H1 (cell line): Measurements from ENCODE around the gene CACNA1A. TPM values are rescaled to one million over a fixed set of nuclear protein-coding genes. Genes with fewer than 3 reads are reported as not detected.

Source experiments
- CTCF ChIP-seq, 3 experiments: IDR thresholded peaks; 1 replicate in 2 of 3; 2 replicates in 1 of 3; pipeline versions ENCODE4 v1.5.1 to v1.6.1; 2011; ENCODE audit warnings: low read length in 3 of 3, mild to moderate bottlenecking in 3 of 3, inconsistent platforms in 2 of 3, low read depth in 1 of 3, moderate library complexity in 1 of 3; ENCODE audit not compliant: insufficient read depth in 1 of 3; ENCODE audit errors: control extremely low read depth in 1 of 3
- JUND ChIP-seq: IDR thresholded peaks from 2 replicates; pipeline ENCODE4 v1.6.1; 2011; ENCODE audit warnings: mild to moderate bottlenecking, improper control_type of control experiment, low read length
- RXRA ChIP-seq: IDR thresholded peaks from 2 replicates; pipeline ENCODE4 v1.6.1; 2011; ENCODE audit warnings: low read depth, mild to moderate bottlenecking, low read length, moderate library complexity; ENCODE audit not compliant: insufficient read depth
- TBP ChIP-seq: IDR thresholded peaks from 2 replicates; pipeline ENCODE4 v1.6.1; 2011; ENCODE audit warnings: low read depth, low read length, improper control_type of control experiment
- polyA plus RNA-seq, 7 experiments: library from polyadenylated mRNA; depleted of rRNA in 3 of 7; stranded (reverse) in 5 of 7; unstranded in 2 of 7; fragments of >200 nt in 5 of 7; fragments of 200-250 nt in 2 of 7; gene quantifications; 1 replicate in 5 of 7; 2 replicates in 1 of 7; 4 replicates in 1 of 7; pipeline versions ENCODE4 v1.2.1 to v1.2.3, GENCODE V29; 2011 to 2013; ENCODE audit warnings: missing spikeins in 2 of 7, mixed read lengths in 2 of 7
- total RNA-seq: library from RNA; stranded (reverse); fragmentation: NEBNext Ultra II Directional; extraction: Animal tissue kit (Norgen Biotek cat#: 25700); gene quantifications from 2 replicates; pipeline ENCODE4 v1.2.1, GENCODE V29; 2021

The CACNA1A gene
- total and polyA plus RNA-seq, 2 of the 8 experiments (the other 6 are each of a cell fraction or from before 2014, with no cell fraction given) = 10.7 to 25.3 TPM

- TF ChIP-seq RXRA (no peak), CTCF (IDR thresholded peaks at IDR 0.05; ENCODE audit: control extremely low read depth in 1 of 3, insufficient read depth in 1 of 3, low read depth in 1 of 3, low read length in 3 of 3) (no peak), TBP (no peak), JUND (no peak)
Observed at GRCh38 chr19:13303381-13304129, 202.7 kb downstream of the CACNA1A start (continued).
